ENCODE data around the gene PTGES2.
"Not testable (repeated sequence)": the region's sequence is repeated elsewhere in the genome, so short reads cannot be mapped to it uniquely, and the experiment has no call there.

Gene PTGES2

GRCh38 chr9:128118971-128119665, 8.4 kb downstream of the PTGES2 start:
- DNase-seq (ENCODE audit: low read depth): no peak

- no peak for DNase-seq (ENCODE audit: low read depth)
These were observed 9.1 kb downstream of the PTGES2 start for GRCh38 chr9:128118472-128118857.

- peak; percentile 64 for DNase-seq (ENCODE audit: low read depth)
These were observed 9.7 kb downstream of the PTGES2 start for GRCh38 chr9:128117613-128118471.

- no peak for DNase-seq (ENCODE audit: low read depth)
These were observed 11.1 kb downstream of the PTGES2 start for GRCh38 chr9:128116104-128117083.

- no peak for DNase-seq (ENCODE audit: low read depth)
These were observed 12.1 kb downstream of the PTGES2 start for GRCh38 chr9:128115187-128116103.

GRCh38 chr9:128114326-128115186, 13.0 kb downstream of the PTGES2 start:
- DNase-seq (ENCODE audit: low read depth): no peak

- DNase-seq (ENCODE audit: low read depth): no peak
These were observed 13.8 kb downstream of the PTGES2 start for GRCh38 chr9:128113526-128114325.

- not testable (repeated sequence) for DNase-seq (ENCODE audit: low read depth)
These were observed 15.8 kb downstream of the PTGES2 start for GRCh38 chr9:128111726-128112125.

- no peak for DNase-seq (ENCODE audit: low read depth)
These were observed 18.3 kb downstream of the PTGES2 start for GRCh38 chr9:128109050-128109709.

GRCh38 chr9:128108269-128109049, 19.1 kb downstream of the PTGES2 start:
- no peak for DNase-seq (ENCODE audit: low read depth)

GRCh38 chr9:128107468-128108268, 19.9 kb downstream of the PTGES2 start:
- no peak for DNase-seq (ENCODE audit: low read depth)

GRCh38 chr9:128106940-128107467, 20.5 kb downstream of the PTGES2 start:
- no peak for DNase-seq (ENCODE audit: low read depth)

GRCh38 chr9:128106181-128106939, 21.2 kb downstream of the PTGES2 start:
- no peak for DNase-seq (ENCODE audit: low read depth)

- DNase-seq (ENCODE audit: low read depth): no peak
These were observed 21.9 kb downstream of the PTGES2 start for GRCh38 chr9:128105538-128106175.

- DNase-seq (ENCODE audit: low read depth): no peak
These were observed 23.3 kb downstream of the PTGES2 start for GRCh38 chr9:128104171-128104618.

Data from HS-27A (cell line).